Esophagus squamous epithelium (tissue), 5 donors: ENCODE results near the gene PKP1. TPM values are rescaled to one million over a fixed set of nuclear protein-coding genes. Genes with fewer than 3 reads are reported as not detected.
A peak's percentile ranks its signal among the peaks of the same experiment; 100 is the strongest.

Experiments
- DNase-seq: peaks from one replicate; lab custom pipeline; 2025; lab: John Stamatoyannopoulos, UW
- H3K27ac ChIP-seq, 4 donors: fragments of 200-600 bp; sonication (generic); one replicate each; pipeline ENCODE4 v1.5.1; 2016 to 2019; ENCODE audit warnings: mild to moderate bottlenecking in 1 of 4
- H3K27me3 ChIP-seq, 4 donors: fragments of 200-600 bp; sonication (generic); 1 replicate in 3 of 4; 2 replicates in 1 of 4; pipeline versions ENCODE4 v1.5.1 to v1.6.0; 2017 to 2021; ENCODE audit warnings: antibody characterized with exemption in 1 of 4
- H3K36me3 ChIP-seq, 3 donors: fragments of 200-600 bp; sonication (generic); one replicate each; pipeline ENCODE4 v1.5.1; 2016 to 2019
- H3K4me1 ChIP-seq, 3 donors: fragments of 200-600 bp; sonication (generic); one replicate each; pipeline ENCODE4 v1.5.1; 2017 to 2019
- H3K4me3 ChIP-seq, 4 donors: fragments of 200-600 bp; sonication (generic); 1 replicate in 3 of 4; 2 replicates in 1 of 4; pipeline ENCODE4 v1.5.1; 2016 to 2019; ENCODE audit warnings: mild to moderate bottlenecking in 2 of 4, moderate library complexity in 1 of 4
- H3K9me3 ChIP-seq, 3 donors: fragments of 200-600 bp; sonication (generic); one replicate each; pipeline ENCODE4 v1.5.1; 2016 to 2019
- POLR2A ChIP-seq, 4 donors: fragments of 450-650 bp; IDR thresholded peaks; one replicate each; pipeline ENCODE4 v1.6.1; 2017; ENCODE audit warnings: antibody characterized with exemption in 4 of 4, mild to moderate bottlenecking in 4 of 4, moderate library complexity in 3 of 4
- WGBS, 2 donors: methylation state at CpG; one replicate each; pipeline ENCODE4 v1.1.5; 2018; 5-methylcytosine and 5-hydroxymethylcytosine counted together
- intact Hi-C: fragments of 100-400 bp; cut with DNase I; formaldehyde crosslinking; loops from one replicate; pipeline ENCODE4 v1.15.0; 2022
- total RNA-seq, 4 donors: library from RNA; depleted of rRNA; stranded (reverse); fragments of >200 nt; gene quantifications; one replicate each; pipeline ENCODE4 v1.1.0, GENCODE V29; 2016
- TF ChIP-seq, protein P1 (sequence below), 6 experiments: fragments of 450-650 bp in 4 of 6; fragments of 200-600 bp in 2 of 6; sonication (generic) in 2 of 6; IDR thresholded peaks; one replicate each; pipeline ENCODE4 v1.5.1; 2016 to 2019; ENCODE audit warnings: antibody characterized with exemption in 6 of 6, mild to moderate bottlenecking in 4 of 6, moderate library complexity in 4 of 6
- donor health status: DM: yes; HTN: yes; CAD: no.

Gene PKP1
- total RNA-seq, 4 donors from 2014 or later: 263 to 706 (median 410) TPM

GRCh38 chr1:201302163-201303152 is 19.2 kb downstream of the PKP1 start:
- intact Hi-C loops: no loop called here
- DNase-seq: no peak
- peaks cover 19 to 100% (median 87%) of the 10 kb centered on the region in 3 donors for H3K4me1 ChIP-seq
- peak overlapping the region in 1 of 4 donors; percentile 7 for H3K4me3 ChIP-seq
- H3K27me3 ChIP-seq: no peaks in the 10 kb centered on the region
- H3K9me3 ChIP-seq: no peaks in the 10 kb centered on the region
- peak overlapping the region; percentile 86 to 97 (median 96) for H3K27ac ChIP-seq
- TF ChIP-seq, protein P1, sequence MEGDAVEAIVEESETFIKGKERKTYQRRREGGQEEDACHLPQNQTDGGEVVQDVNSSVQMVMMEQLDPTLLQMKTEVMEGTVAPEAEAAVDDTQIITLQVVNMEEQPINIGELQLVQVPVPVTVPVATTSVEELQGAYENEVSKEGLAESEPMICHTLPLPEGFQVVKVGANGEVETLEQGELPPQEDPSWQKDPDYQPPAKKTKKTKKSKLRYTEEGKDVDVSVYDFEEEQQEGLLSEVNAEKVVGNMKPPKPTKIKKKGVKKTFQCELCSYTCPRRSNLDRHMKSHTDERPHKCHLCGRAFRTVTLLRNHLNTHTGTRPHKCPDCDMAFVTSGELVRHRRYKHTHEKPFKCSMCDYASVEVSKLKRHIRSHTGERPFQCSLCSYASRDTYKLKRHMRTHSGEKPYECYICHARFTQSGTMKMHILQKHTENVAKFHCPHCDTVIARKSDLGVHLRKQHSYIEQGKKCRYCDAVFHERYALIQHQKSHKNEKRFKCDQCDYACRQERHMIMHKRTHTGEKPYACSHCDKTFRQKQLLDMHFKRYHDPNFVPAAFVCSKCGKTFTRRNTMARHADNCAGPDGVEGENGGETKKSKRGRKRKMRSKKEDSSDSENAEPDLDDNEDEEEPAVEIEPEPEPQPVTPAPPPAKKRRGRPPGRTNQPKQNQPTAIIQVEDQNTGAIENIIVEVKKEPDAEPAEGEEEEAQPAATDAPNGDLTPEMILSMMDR (IDR thresholded peaks at IDR 0.05): peak in 1 of 6 experiments; percentile 2
- no peak for TF ChIP-seq POLR2A (IDR thresholded peaks at IDR 0.05)
- peaks cover 0 to 36% (median 3%) of the 10 kb centered on the region in 3 donors for H3K36me3 ChIP-seq
- WGBS, 2 donors: 34 to 52% methylated on average over 4 to 16 of the region's 20 CpGs

DNA sequence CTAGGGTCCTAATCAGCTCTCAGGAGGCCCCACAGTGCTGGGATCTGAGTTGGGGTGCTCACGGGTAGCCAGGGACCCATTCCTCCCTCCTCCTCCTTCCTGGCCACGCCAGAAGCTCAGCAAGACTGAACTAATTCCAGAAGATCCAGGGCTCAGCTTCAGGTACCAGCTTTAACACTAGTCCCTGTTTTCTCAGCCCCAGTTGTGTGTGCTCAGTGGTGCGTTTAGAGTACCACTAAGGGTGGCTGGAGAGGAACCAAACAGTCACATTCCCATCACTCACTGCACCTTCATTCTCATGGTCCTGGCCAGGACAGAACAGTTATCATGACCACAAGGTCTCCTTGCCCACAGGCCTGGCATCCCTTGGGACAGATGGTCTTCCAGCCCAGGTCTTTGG is 20.8 kb downstream of the PKP1 start:
- DNase-seq: no peak
- Histone ChIP-seq H3K27me3 (no peaks in the 10 kb centered on the region), H3K4me1 (peaks cover 34 to 100% (median 88%) of the 10 kb centered on the region in 3 donors), H3K27ac (peak overlapping the region; percentile 86 to 97 (median 96)), H3K36me3 (peaks cover 0 to 23% (median 3%) of the 10 kb centered on the region in 3 donors), H3K9me3 (no peaks in the 10 kb centered on the region), H3K4me3 (no peak overlapping the region)
- intact Hi-C loops: no loop called here
- TF ChIP-seq, protein P1 (IDR thresholded peaks at IDR 0.05): no peak
- no peak for TF ChIP-seq POLR2A (IDR thresholded peaks at IDR 0.05)
- WGBS, 2 donors: 43 to 60% methylated on average over 1 of the region's 3 CpGs

- Histone ChIP-seq H3K27me3 (no peaks in the 10 kb centered on the region), H3K27ac (peak overlapping the region; percentile 86 to 97 (median 96)), H3K9me3 (no peaks in the 10 kb centered on the region), H3K36me3 (peaks cover 0 to 17% (median 3%) of the 10 kb centered on the region in 3 donors), H3K4me1 (peaks cover 48 to 100% (median 89%) of the 10 kb centered on the region in 3 donors), H3K4me3 (no peak overlapping the region)
- TF ChIP-seq, protein P1 (IDR thresholded peaks at IDR 0.05): no peak
- no peak for TF ChIP-seq POLR2A (IDR thresholded peaks at IDR 0.05)
- intact Hi-C loops: no loop called here
- DNase-seq: no peak
- WGBS, 2 donors: 46 to 50% methylated on average over 1 to 4 of the region's 5 CpGs
Measured at GRCh38 chr1:201305815-201306214, 22.5 kb downstream of the PKP1 start.

DNA sequence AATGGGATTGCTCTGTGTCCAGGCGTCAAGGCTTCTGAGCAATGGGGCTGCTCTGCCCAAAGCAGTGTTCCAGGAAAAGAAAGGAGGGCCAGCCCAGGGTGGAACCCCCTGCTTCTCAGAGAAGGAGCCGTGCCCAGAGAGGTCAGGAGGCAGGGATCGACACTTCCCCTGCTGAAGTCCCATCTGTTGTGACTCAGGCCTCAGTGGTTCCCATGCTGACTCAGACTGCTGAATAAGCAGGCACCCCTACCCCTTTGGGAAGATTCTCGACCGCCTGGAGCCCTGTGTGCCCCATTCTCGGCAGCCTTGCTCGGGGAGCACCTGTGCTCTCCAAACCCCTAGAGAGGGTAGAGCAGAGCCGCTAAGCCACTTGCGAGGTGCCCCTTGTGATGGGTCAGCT is 23.9 kb downstream of the PKP1 start:
- intact Hi-C loops: no loop called here
- H3K4me3 ChIP-seq: no peak overlapping the region
- peaks cover 53 to 100% (median 82%) of the 10 kb centered on the region in 3 donors for H3K4me1 ChIP-seq

DNA sequence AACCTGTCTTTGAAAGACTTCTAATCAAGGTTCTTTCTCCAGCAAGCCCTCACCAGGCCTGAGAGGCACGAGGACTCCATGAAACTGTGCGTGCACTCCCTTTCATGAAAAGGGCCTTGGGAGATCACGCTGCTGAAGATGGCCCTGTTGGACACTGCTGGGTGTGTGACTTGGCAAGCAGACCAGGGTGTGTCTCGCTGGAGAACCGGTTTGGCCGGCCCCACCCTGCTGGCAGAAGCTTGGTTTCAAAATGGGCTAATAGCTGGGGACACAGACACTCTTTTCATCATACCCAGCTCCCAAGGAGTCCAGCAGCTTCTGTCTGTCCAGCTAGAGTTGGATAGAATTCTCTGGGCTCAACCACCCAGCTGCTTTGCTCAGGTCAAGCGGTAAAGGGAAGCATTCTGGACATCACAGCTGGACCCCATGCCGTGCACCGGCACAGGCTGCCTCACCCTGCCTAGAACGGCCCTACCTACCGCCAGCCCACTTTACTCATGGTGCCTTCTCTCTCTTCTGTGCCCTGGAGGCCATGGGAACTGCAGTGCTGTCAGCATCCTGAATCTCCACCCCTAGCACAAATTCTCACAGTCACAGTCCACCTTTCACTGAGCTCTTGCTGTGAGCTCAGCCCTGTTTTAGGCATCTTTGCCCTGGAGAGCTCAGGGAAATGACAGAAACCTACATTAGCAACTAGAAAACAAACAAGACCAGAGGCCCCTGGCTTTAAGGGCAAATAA is 24.6 kb downstream of the PKP1 start:
- H3K27me3 ChIP-seq: no peaks in the 10 kb centered on the region
- DNase-seq: no peak
- TF ChIP-seq POLR2A (IDR thresholded peaks at IDR 0.05): no peak
- TF ChIP-seq, protein P1 (IDR thresholded peaks at IDR 0.05): peak in 1 of 6 experiments; percentile 5

More for the DNA sequence above, 23.9 kb downstream of the PKP1 start:
- no CpG with 5 or more reads among the region's 9 CpGs for WGBS, 2 donors
- no peaks in the 10 kb centered on the region for H3K9me3 ChIP-seq
- no peak for TF ChIP-seq POLR2A (IDR thresholded peaks at IDR 0.05)
- H3K27ac ChIP-seq: peak overlapping the region; percentile 93 to 97 (median 96)
- no peaks in the 10 kb centered on the region for H3K27me3 ChIP-seq
- DNase-seq: no peak
- peaks cover 0 to 14% (median 3%) of the 10 kb centered on the region in 3 donors for H3K36me3 ChIP-seq

More for the DNA sequence above, 24.6 kb downstream of the PKP1 start:
- H3K4me1 ChIP-seq: peaks cover 56 to 100% (median 85%) of the 10 kb centered on the region in 3 donors
- intact Hi-C loops: no loop called here
- no peak overlapping the region for H3K4me3 ChIP-seq
- peaks cover 0 to 17% (median 3%) of the 10 kb centered on the region in 3 donors for H3K36me3 ChIP-seq
- no peaks in the 10 kb centered on the region for H3K9me3 ChIP-seq
- 26 to 55% methylated on average over 5 to 11 of the region's 11 CpGs for WGBS, 2 donors
- H3K27ac ChIP-seq: peak overlapping the region; percentile 93 to 97 (median 96)
